Measurements from ENCODE around the gene CDKAL1. TPM values are rescaled to one million over a fixed set of nuclear protein-coding genes. Genes with fewer than 3 reads are reported as not detected.

The CDKAL1 gene
- total RNA-seq, 1 experiment from 2014 or later: 13.8 TPM

- Histone ChIP-seq H3K9ac (ENCODE audit: low read length) (no peak overlapping the region), H2AFZ (ENCODE audit: low read length) (no peak overlapping the region), H3K4me1 (ENCODE audit: insufficient read depth, low read length) (no peaks in the 10 kb centered on the region), H3K9me3 (ENCODE audit: low read length) (no peaks in the 10 kb centered on the region), H3K27me3 (ENCODE audit: low read length) (no peaks in the 10 kb centered on the region), H3K27ac (ENCODE audit: low read length) (no peak overlapping the region), H4K20me1 (ENCODE audit: low read length) (no peaks in the 10 kb centered on the region), H3K36me3 (ENCODE audit: low read depth, low read length) (no peaks in the 10 kb centered on the region), H3K4me3 (ENCODE audit: low read length) (no peak overlapping the region), H3K4me2 (ENCODE audit: low read length) (no peak overlapping the region), H3K9me2 (replicated peaks; ENCODE audit: low read length) (no peaks in the 10 kb centered on the region), H3K79me2 (ENCODE audit: low read length) (no peaks in the 10 kb centered on the region), H3F3A (ENCODE audit: low read length, unreplicated experiment) (no peaks in the 10 kb centered on the region)
- TF ChIP-seq CTCF (conservative IDR thresholded peaks at IDR 0.05; ENCODE audit: low read depth, low read length) (no peak), EZH2phosphoT487 (IDR thresholded peaks at IDR 0.05; ENCODE audit: borderline replicate concordance, low read length) (no peak), EZH2 (IDR thresholded peaks at IDR 0.05; ENCODE audit: low read length, unreplicated experiment) (no peak)
- POLR2A ChIA-PET (ENCODE audit: unreplicated experiment): no interaction called here
- intact Hi-C loops (cut with micrococcal nuclease): no loop called here
- BruUV-seq (replicated peaks): no TSS peak
- DNase-seq (no peak), ATAC-seq (no peak)
- CTCF ChIA-PET: no interaction called here
These were observed 505.7 kb downstream of the CDKAL1 start for GRCh38 chr6:21039926-21040325.

GRCh38 chr6:21045135-21045700 is 511.0 kb downstream of the CDKAL1 start:
- no peak for TF ChIP-seq EZH2phosphoT487 (IDR thresholded peaks at IDR 0.05; ENCODE audit: borderline replicate concordance, low read length)
- no peak for TF ChIP-seq EZH2 (IDR thresholded peaks at IDR 0.05; ENCODE audit: low read length, unreplicated experiment)
- TF ChIP-seq CTCF (conservative IDR thresholded peaks at IDR 0.05; ENCODE audit: low read depth, low read length): no peak
- no peaks in the 10 kb centered on the region for H3K9me2 ChIP-seq (replicated peaks; ENCODE audit: low read length)
- ChIA-PET CTCF (no interaction called here), POLR2A (ENCODE audit: unreplicated experiment) (no interaction called here)
- no peak overlapping the region for H3K27ac ChIP-seq (ENCODE audit: low read length)
- H3K79me2 ChIP-seq (ENCODE audit: low read length): no peaks in the 10 kb centered on the region
- H4K20me1 ChIP-seq (ENCODE audit: low read length): no peaks in the 10 kb centered on the region
- H3K4me1 ChIP-seq (ENCODE audit: insufficient read depth, low read length): peaks cover 11% of the 10 kb centered on the region; the same call in 1 of the 2 replicates
- ATAC-seq: no peak
- no peaks in the 10 kb centered on the region for H3K9me3 ChIP-seq (ENCODE audit: low read length)
- H2AFZ ChIP-seq (ENCODE audit: low read length): no peak overlapping the region
- peaks cover 5% of the 10 kb centered on the region for H3F3A ChIP-seq (ENCODE audit: low read length, unreplicated experiment)
- intact Hi-C loops (cut with micrococcal nuclease): no loop called here
- BruUV-seq (replicated peaks): no TSS peak
- no peak overlapping the region for H3K4me2 ChIP-seq (ENCODE audit: low read length)
- H3K36me3 ChIP-seq (ENCODE audit: low read depth, low read length): no peaks in the 10 kb centered on the region
- H3K27me3 ChIP-seq (ENCODE audit: low read length): no peaks in the 10 kb centered on the region
- DNase-seq: no peak
- H3K9ac ChIP-seq (ENCODE audit: low read length): no peak overlapping the region
- H3K4me3 ChIP-seq (ENCODE audit: low read length): no peak overlapping the region

- CTCF ChIA-PET: no interaction called here
- intact Hi-C loops (cut with micrococcal nuclease): no loop called here
- DNase-seq (no peak), ATAC-seq (no peak)
- no TSS peak for BruUV-seq (replicated peaks)
- no peak overlapping the region for H3K4me3 ChIP-seq (ENCODE audit: low read length)
- no peaks in the 10 kb centered on the region for H3K9me2 ChIP-seq (replicated peaks; ENCODE audit: low read length)
- no peak for TF ChIP-seq CTCF (conservative IDR thresholded peaks at IDR 0.05; ENCODE audit: low read depth, low read length)
- no peak for TF ChIP-seq EZH2phosphoT487 (IDR thresholded peaks at IDR 0.05; ENCODE audit: borderline replicate concordance, low read length)
- TF ChIP-seq EZH2 (IDR thresholded peaks at IDR 0.05; ENCODE audit: low read length, unreplicated experiment): no peak
- no peaks in the 10 kb centered on the region for H3K27me3 ChIP-seq (ENCODE audit: low read length)
- peaks cover 5% of the 10 kb centered on the region for H3F3A ChIP-seq (ENCODE audit: low read length, unreplicated experiment)
- H4K20me1 ChIP-seq (ENCODE audit: low read length): no peaks in the 10 kb centered on the region
- POLR2A ChIA-PET (ENCODE audit: unreplicated experiment): no interaction called here
- no peaks in the 10 kb centered on the region for H3K79me2 ChIP-seq (ENCODE audit: low read length)
- no peaks in the 10 kb centered on the region for H3K36me3 ChIP-seq (ENCODE audit: low read depth, low read length)
- no peak overlapping the region for H2AFZ ChIP-seq (ENCODE audit: low read length)
- H3K9me3 ChIP-seq (ENCODE audit: low read length): no peaks in the 10 kb centered on the region
- no peak overlapping the region for H3K4me2 ChIP-seq (ENCODE audit: low read length)
- H3K27ac ChIP-seq (ENCODE audit: low read length): no peak overlapping the region
- H3K9ac ChIP-seq (ENCODE audit: low read length): no peak overlapping the region
- peaks cover 11% of the 10 kb centered on the region; the same call in 1 of the 2 replicates for H3K4me1 ChIP-seq (ENCODE audit: insufficient read depth, low read length)
These were observed 512.0 kb downstream of the CDKAL1 start for GRCh38 chr6:21046276-21046675.
